Measurements from ENCODE around the gene PLCB3.

The PLCB3 gene

DNA sequence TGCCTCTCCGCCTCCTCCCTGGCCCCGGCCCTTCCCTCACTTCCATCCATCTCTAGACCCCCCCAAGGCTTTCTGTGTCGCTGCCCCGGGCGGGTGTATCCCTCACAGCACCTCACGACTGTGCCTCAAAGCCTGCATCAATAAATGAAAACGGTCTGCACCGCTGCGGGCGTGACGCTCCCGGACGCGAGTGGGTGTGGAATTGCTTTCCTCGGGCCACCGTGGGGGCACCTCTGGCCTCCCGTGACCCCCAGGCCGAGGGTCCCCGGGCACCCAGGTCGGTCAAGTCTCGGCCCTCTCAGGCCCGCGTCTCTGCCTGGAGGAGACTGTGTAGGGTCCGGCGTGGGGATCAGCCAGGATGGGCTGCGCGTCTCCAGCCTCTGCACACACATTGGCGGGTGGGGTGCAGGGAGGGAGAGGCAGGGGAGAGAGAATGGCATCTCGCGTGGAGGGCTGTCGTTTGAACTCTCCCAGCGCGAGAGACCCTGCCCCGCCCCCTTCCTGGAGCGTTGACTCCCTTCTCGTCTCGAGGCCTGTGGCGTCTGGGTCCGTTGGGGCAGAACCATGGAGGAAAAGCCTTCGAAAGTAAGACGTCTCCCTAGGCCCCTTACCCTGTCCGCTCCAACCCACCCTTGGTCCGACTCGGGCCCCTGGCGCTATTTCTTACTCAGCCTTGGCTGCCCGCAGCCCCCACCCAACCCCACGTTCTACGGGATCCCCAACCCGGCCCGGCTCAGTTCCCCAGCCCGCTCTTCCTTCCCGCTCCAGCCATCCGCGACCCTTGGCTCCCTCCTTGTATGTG, 48.7 kb downstream of the PLCB3 start, which contains the start of gene CATSPERZ:
CATSPERZ (plus strand) TSS at position 512 of the 802 bp plus-strand sequence; CDS start at position 565, 53 bp downstream.
- in situ Hi-C loops (cut with HindIII; ENCODE audit: low sequenced_read_pairs): no loop called here
- no peak for TF ChIP-seq CTCF (IDR thresholded peaks at IDR 0.05; ENCODE audit: low read depth, low read length, missing control alignments)
- no peak for DNase-seq (ENCODE audit: low read depth)
- H3K4me3 ChIP-seq (ENCODE audit: low read depth, low read length): peak within 1 kb of the TSS; percentile 0

DNA sequence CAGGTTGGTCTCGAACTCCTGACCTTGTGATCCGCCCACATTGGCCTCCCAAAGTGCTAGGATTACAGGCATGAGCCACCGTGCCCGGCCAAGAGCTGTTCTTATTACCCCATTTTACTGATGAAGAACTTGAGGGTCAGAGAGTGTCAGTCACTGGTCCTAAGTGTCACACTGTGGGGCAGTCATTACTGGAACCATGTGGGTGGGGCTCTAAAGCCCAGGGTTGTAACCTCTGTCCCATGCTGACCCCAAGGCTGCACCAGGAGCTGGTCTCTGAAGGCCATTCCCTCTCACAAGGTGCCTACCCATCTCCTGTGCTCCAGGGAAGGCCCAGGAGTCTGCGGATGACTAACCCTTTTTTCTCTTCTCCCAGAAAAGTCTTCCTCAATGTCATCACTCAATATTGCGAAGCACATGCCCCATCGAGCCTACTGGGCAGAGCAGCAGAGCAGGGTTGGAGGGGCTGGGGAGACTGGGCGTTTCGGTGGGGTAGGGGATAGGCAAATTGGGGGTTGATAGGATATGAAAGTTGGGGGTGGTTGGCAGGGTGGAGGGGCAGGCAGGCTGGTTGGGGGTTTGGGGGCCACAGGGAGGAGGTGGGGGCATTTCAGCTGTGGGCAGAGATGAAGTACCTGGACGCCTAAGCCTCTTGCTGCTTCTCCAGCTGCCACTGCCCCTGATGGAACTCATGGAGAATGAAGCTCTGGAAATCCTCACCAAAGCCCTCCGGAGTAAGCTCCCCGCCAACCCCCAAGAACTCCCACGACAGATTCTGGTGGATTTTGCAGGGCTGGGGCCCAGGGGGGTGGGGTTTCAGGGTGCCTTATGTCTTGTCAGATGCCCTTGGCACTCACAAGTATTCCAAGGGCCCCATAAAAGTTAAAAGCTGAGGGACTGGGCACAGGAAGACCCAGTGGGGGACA, 52.0 kb downstream of the PLCB3 start:
- DNase-seq (ENCODE audit: low read depth): no peak
- in situ Hi-C loops (cut with HindIII; ENCODE audit: low sequenced_read_pairs): no loop called here
- no peak for TF ChIP-seq CTCF (IDR thresholded peaks at IDR 0.05; ENCODE audit: low read depth, low read length, missing control alignments)
- H3K4me3 ChIP-seq (ENCODE audit: low read depth, low read length): no peak overlapping the region

- in situ Hi-C loops (cut with HindIII; ENCODE audit: low sequenced_read_pairs): no loop called here
- H3K4me3 ChIP-seq (ENCODE audit: low read depth, low read length): peak overlapping the region; percentile 58
- DNase-seq (ENCODE audit: low read depth): no peak
- no peak for TF ChIP-seq CTCF (IDR thresholded peaks at IDR 0.05; ENCODE audit: low read depth, low read length, missing control alignments)
These were observed 52.6 kb downstream of the PLCB3 start for GRCh38 chr11:64304032-64304315.

- peak; percentile 88 for TF ChIP-seq CTCF (IDR thresholded peaks at IDR 0.05; ENCODE audit: low read depth, low read length, missing control alignments)
- DNase-seq (ENCODE audit: low read depth): peak; percentile 59
- H3K4me3 ChIP-seq (ENCODE audit: low read depth, low read length): peak overlapping the region; percentile 58
- in situ Hi-C loops (cut with HindIII; ENCODE audit: low sequenced_read_pairs): no loop called here
These were observed 53.2 kb downstream of the PLCB3 start for GRCh38 chr11:64304316-64305072.

GRCh38 chr11:64305075-64305690, 53.9 kb downstream of the PLCB3 start, which contains the start of gene ESRRA:
TSS of gene ESRRA (plus strand) at chr11:64305524. CDS start at chr11:64307180, 1,656 bp downstream.
- peak; percentile 91 for DNase-seq (ENCODE audit: low read depth)
- TF ChIP-seq CTCF (IDR thresholded peaks at IDR 0.05; ENCODE audit: low read depth, low read length, missing control alignments): no peak
- peak within 1 kb of the TSS; percentile 58 for H3K4me3 ChIP-seq (ENCODE audit: low read depth, low read length)
- in situ Hi-C loops (cut with HindIII; ENCODE audit: low sequenced_read_pairs): no loop called here
